Erythroblast (primary cell): ENCODE data around the gene ENDOD1.

Experiments used
- GATA1 ChIP-seq: IDR thresholded peaks from 2 replicates; pipeline ENCODE4 v1.6.1; 2011; ENCODE audit warnings: low read depth, mild to moderate bottlenecking, control low read depth, low read length, moderate library complexity
- POLR2A ChIP-seq: IDR thresholded peaks from 2 replicates; pipeline ENCODE4 v1.6.1; 2011; ENCODE audit warnings: mild to moderate bottlenecking, low read length

GRCh38 chr11:95098826-95099225, 9.2 kb downstream of the ENDOD1 start:
- TF ChIP-seq POLR2A (no peak), GATA1 (no peak)
